Endothelial cell of umbilical vein (primary cell): ENCODE results near the gene OST4. TPM values are rescaled to one million over a fixed set of nuclear protein-coding genes. Genes with fewer than 3 reads are reported as not detected.

Source experiments
- BruUV-seq: library from RNA; stranded (reverse); fragments of 400-500 nt; replicated peaks from 2 replicates; lab custom pipeline; 2021; lab: Mats Ljungman, UMichigan
- CTCF ChIA-PET: fragments of 300-600, 350-600 bp; sonication (Branson Sonifier 250); formaldehyde crosslinking; loops from one replicate; lab custom pipeline; 2021; ENCODE audit warnings: antibody characterized with exemption, inconsistent platforms; lab: Charles Lee
- POLR2A ChIA-PET: fragments of 300-600, 350-600 bp; sonication (Branson Sonifier 250); formaldehyde crosslinking; loops from one replicate; lab custom pipeline; 2021; ENCODE audit warnings: antibody characterized with exemption, inconsistent platforms; lab: Charles Lee
- DNase-seq: peaks from one replicate; pipeline ENCODE4 v3.0.0-alpha.2; 2011; ENCODE audit warnings: low read depth, low spot score
- FAIRE-seq: peaks from 2 replicates; lab custom pipeline; 2011; peaks lifted over from hg19 to GRCh38; lab: Jason Lieb, UNC
- H2AFZ ChIP-seq: 2 replicates; pipeline ENCODE4 v1.6.0; 2012; ENCODE audit warnings: low read depth, low read length, control low read depth, inconsistent platforms
- H3K27ac ChIP-seq: 2 replicates; pipeline ENCODE4 v1.5.1; 2011; ENCODE audit warnings: low read depth, mild to moderate bottlenecking, control low read depth, low read length, moderate library complexity; ENCODE audit not compliant: insufficient read depth
- H3K27me3 ChIP-seq, 2 experiments: 2 replicates each; pipeline versions ENCODE4 v1.6.0 to v1.6.1; 2011; ENCODE audit warnings: low read length in 2 of 2, mixed read lengths in 1 of 2; ENCODE audit not compliant: control insufficient read depth in 2 of 2, insufficient read depth in 2 of 2
- H3K36me3 ChIP-seq, 2 experiments: 2 replicates in 1 of 2; 3 replicates in 1 of 2; pipeline ENCODE4 v1.5.1; 2011; ENCODE audit warnings: low read length in 2 of 2, mild to moderate bottlenecking in 1 of 2, moderate library complexity in 1 of 2; ENCODE audit not compliant: control insufficient read depth in 2 of 2, insufficient read depth in 2 of 2; ENCODE audit errors: extremely low read depth in 1 of 2
- H3K4me1 ChIP-seq: 3 replicates; pipeline ENCODE4 v1.5.1; 2011; ENCODE audit warnings: mild to moderate bottlenecking, low read length; ENCODE audit not compliant: control insufficient read depth, insufficient read depth; ENCODE audit errors: extremely low read depth
- H3K4me2 ChIP-seq: 2 replicates; pipeline ENCODE4 v1.6.1; 2011; ENCODE audit warnings: low read length, control low read depth, mixed read lengths; ENCODE audit not compliant: insufficient read depth
- H3K4me3 ChIP-seq, 3 experiments: fragments of 200-600 bp in 1 of 3; sonication (generic), shearing (Covaris generic) in 1 of 3; replicated peaks in 1 of 3; 2 replicates each; pipeline ENCODE4 v1.5.1; 2011 to 2016; ENCODE audit warnings: control low read depth in 3 of 3, low read length in 3 of 3, mild to moderate bottlenecking in 2 of 3, inconsistent platforms in 1 of 3, low read depth in 1 of 3, moderate library complexity in 1 of 3; ENCODE audit not compliant: insufficient read depth in 1 of 3
- H3K79me2 ChIP-seq: 2 replicates; pipeline ENCODE4 v1.6.0; 2012; ENCODE audit warnings: low read length, inconsistent platforms; ENCODE audit not compliant: control insufficient read depth, insufficient read depth
- H3K9ac ChIP-seq: replicated peaks from 2 replicates; pipeline ENCODE3; 2011; ENCODE audit warnings: low read length, control low read depth; ENCODE audit not compliant: insufficient read depth; ENCODE audit errors: extremely low read depth
- H3K9me1 ChIP-seq: replicated peaks from 3 replicates; pipeline ENCODE4 v1.6.0; 2011; ENCODE audit warnings: mild to moderate bottlenecking, low read length; ENCODE audit not compliant: control insufficient read depth, insufficient read depth; ENCODE audit errors: extremely low read depth
- H3K9me3 ChIP-seq: replicated peaks from 2 replicates; pipeline ENCODE4 v1.5.1; 2012; ENCODE audit warnings: low read length, inconsistent platforms; ENCODE audit not compliant: control insufficient read depth, insufficient read depth
- H4K20me1 ChIP-seq: replicated peaks from 2 replicates; pipeline ENCODE3; 2011; ENCODE audit warnings: mild to moderate bottlenecking, low read length; ENCODE audit not compliant: control insufficient read depth, insufficient read depth; ENCODE audit errors: extremely low read depth
- CTCF ChIP-seq, 2 donors: IDR thresholded peaks; 1 replicate in 1 of 2; 2 replicates in 1 of 2; pipeline ENCODE4 v1.5.1; 2011; ENCODE audit warnings: low read length in 2 of 2, mild to moderate bottlenecking in 2 of 2, moderate library complexity in 2 of 2, control low read depth in 1 of 2, inconsistent platforms in 1 of 2, low read depth in 1 of 2; ENCODE audit not compliant: insufficient read depth in 1 of 2; ENCODE audit errors: extremely low read depth in 1 of 2
- EZH2 ChIP-seq: IDR thresholded peaks from 2 replicates; pipeline ENCODE4 v1.6.1; 2012; ENCODE audit warnings: borderline replicate concordance, low read depth, mild to moderate bottlenecking, moderate library complexity, low read length, inconsistent platforms; ENCODE audit not compliant: severe bottlenecking
- FOS ChIP-seq: IDR thresholded peaks from 2 replicates; pipeline ENCODE4 v1.6.1; 2011; ENCODE audit warnings: mild to moderate bottlenecking, low read length, moderate library complexity, borderline replicate concordance; ENCODE audit not compliant: insufficient read depth
- GATA2 ChIP-seq: IDR thresholded peaks from 2 replicates; pipeline ENCODE4 v1.7.0; 2011; ENCODE audit warnings: low read depth, mild to moderate bottlenecking, moderate library complexity, mixed read lengths, low read length; ENCODE audit not compliant: insufficient read length, insufficient read depth
- JUN ChIP-seq: IDR thresholded peaks from 2 replicates; pipeline ENCODE4 v1.6.1; 2011; ENCODE audit warnings: borderline replicate concordance, low read depth; ENCODE audit not compliant: insufficient read length, insufficient read depth
- MAX ChIP-seq: IDR thresholded peaks from 2 replicates; pipeline ENCODE4 v1.6.1; 2011; ENCODE audit not compliant: insufficient read depth, insufficient read length
- MYC ChIP-seq: IDR thresholded peaks from one replicate; pipeline ENCODE4 v1.6.1; 2011; ENCODE audit warnings: mild to moderate bottlenecking, low read depth, low read length
- POLR2A ChIP-seq: IDR thresholded peaks from 2 replicates; pipeline ENCODE4 v1.6.1; 2012; ENCODE audit warnings: low read depth, mild to moderate bottlenecking, control low read depth, low read length
- POLR2AphosphoS5 ChIP-seq: IDR thresholded peaks from 2 replicates; pipeline ENCODE4 v1.6.1; 2012; ENCODE audit warnings: low read depth, mild to moderate bottlenecking, control low read depth, low read length, moderate library complexity; ENCODE audit not compliant: insufficient read depth
- dilution Hi-C: fragments of 300-500 bp; cut with MboI; formaldehyde crosslinking; loops from one replicate; pipeline ENCODE4 v1.15.0; 2019; ENCODE audit warnings: low sequenced_read_pairs; ENCODE audit not compliant: extremely low pct_ligation_motif_present
- intact Hi-C: fragments of 100-400 bp; cut with micrococcal nuclease; formaldehyde crosslinking; loops from one replicate; pipeline ENCODE4 v1.10.0; 2022
- polyA plus RNA-seq, 4 experiments: library from polyadenylated mRNA; depleted of rRNA in 3 of 4; stranded (reverse) in 3 of 4; unstranded in 1 of 4; fragments of >200 nt; gene quantifications; 2 replicates each; pipeline versions ENCODE4 v1.2.1 to v1.2.3, GENCODE V29; 2011 to 2012; ENCODE audit warnings: missing spikeins in 1 of 4
- total RNA-seq: library from RNA; stranded (reverse); gene quantifications from 2 replicates; pipeline ENCODE4 v1.2.3, GENCODE V29; 2021

OST4 gene
- total and polyA plus RNA-seq, 2 donors (not counting 3 experiments of a cell fraction or from before 2014, with no cell fraction given), result 415 to 1,189 TPM

- Histone ChIP-seq H3K4me1 (peaks cover 8% of the 10 kb centered on the region), H3K27me3 (no peaks in the 10 kb centered on the region), H3K9me1 (no peaks in the 10 kb centered on the region), H3K9me3 (no peaks in the 10 kb centered on the region), H3K4me3 (no peak overlapping the region), H3K36me3 (no peaks in the 10 kb centered on the region), H3K79me2 (no peaks in the 10 kb centered on the region), H2AFZ (peak overlapping the region; percentile 16), H3K4me2 (no peak overlapping the region), H3K9ac (no peak overlapping the region), H3K27ac (no peak overlapping the region), H4K20me1 (no peaks in the 10 kb centered on the region)
- no peak for DNase-seq
- intact Hi-C loops, result no loop called here
- dilution Hi-C loops, result no loop called here
- no TSS peak for BruUV-seq
- CTCF ChIA-PET, result interaction anchor here (0.7 to 2.0 kb wide), 10 partner anchors 8 to 276 kb away, joined by 3 to 20 read pairs (median 6); partner anchors contain the start of genes AGBL5, GTF3C2 and OST4
- POLR2A ChIA-PET, result interaction anchor here (0.6 kb wide), 1 partner anchor 17 kb away, joined by 4 read pairs; no protein-coding TSS in a partner anchor
- no peak for FAIRE-seq
- TF ChIP-seq MAX (no peak), FOS (no peak), MYC (no peak), JUN (no peak), POLR2A (no peak), CTCF (IDR thresholded peaks at IDR 0.05; ENCODE audit: extremely low read depth in 1 of 2, insufficient read depth in 1 of 2, low read depth in 1 of 2, low read length in 2 of 2) (no peak), EZH2 (no peak), GATA2 (no peak), POLR2AphosphoS5 (no peak)
Observed at GRCh38 chr2:27080603-27080936, 9.1 kb upstream of the OST4 start.
